Fibroblast of lung (primary cell): ENCODE results near the gene USP17L18.
"Not testable (repeated sequence)": the region's sequence is repeated elsewhere in the genome, so short reads cannot be mapped to it uniquely, and the experiment has no call there.

Experiments
- CTCF ChIP-seq, 2 donors: IDR thresholded peaks in 1 of 2; conservative IDR thresholded peaks in 1 of 2; 1 replicate in 1 of 2; 2 replicates in 1 of 2; pipeline ENCODE4 v1.5.1; 2011 to 2012; ENCODE audit warnings: low read length in 2 of 2, control low read depth in 1 of 2, inconsistent platforms in 1 of 2, low read depth in 1 of 2, mild to moderate bottlenecking in 1 of 2
- EZH2 ChIP-seq: IDR thresholded peaks from 2 replicates; pipeline ENCODE4 v1.5.1; 2012; ENCODE audit warnings: low read length, control low read depth, mild to moderate bottlenecking; ENCODE audit errors: missing control alignments

DNA sequence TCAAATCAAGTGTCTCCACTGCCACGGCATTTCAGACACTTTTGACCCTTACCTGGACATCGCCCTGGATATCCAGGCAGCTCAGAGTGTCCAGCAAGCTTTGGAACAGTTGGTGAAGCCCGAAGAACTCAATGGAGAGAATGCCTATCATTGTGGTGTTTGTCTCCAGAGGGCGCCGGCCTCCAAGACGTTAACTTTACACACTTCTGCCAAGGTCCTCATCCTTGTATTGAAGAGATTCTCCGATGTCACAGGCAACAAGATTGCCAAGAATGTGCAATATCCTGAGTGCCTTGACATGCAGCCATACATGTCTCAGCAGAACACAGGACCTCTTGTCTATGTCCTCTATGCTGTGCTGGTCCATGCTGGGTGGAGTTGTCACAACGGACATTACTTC is 18.2 kb upstream of the USP17L18 start:
- not testable (repeated sequence) for TF ChIP-seq CTCF (conservative IDR thresholded peaks at IDR 0.05 in 1 of 2, IDR thresholded peaks at IDR 0.05 in 1 of 2; ENCODE audit: low read depth in 1 of 2, low read length in 2 of 2); EZH2
